H1 (cell line): ENCODE data around the gene METTL25B. TPM values are rescaled to one million over a fixed set of nuclear protein-coding genes. Genes with fewer than 3 reads are reported as not detected.

Experiments used
- CTCF ChIA-PET: fragments of 300-600 bp; sonication (Branson Sonifier 250); formaldehyde crosslinking; loops from one replicate; lab custom pipeline; 2021; ENCODE audit not compliant: partially characterized antibody; lab: Charles Lee
- POLR2A ChIA-PET: fragments of 300-600 bp; sonication (Branson Sonifier 250); formaldehyde crosslinking; loops from one replicate; lab custom pipeline; 2021; ENCODE audit warnings: inconsistent platforms; ENCODE audit not compliant: partially characterized antibody; lab: Charles Lee
- DNase-seq, 2 experiments: peaks; one replicate each; pipeline versions ENCODE4 v3.0.0 to v3.0.0-alpha.2; 2010 to 2022; ENCODE audit warnings: low spot score in 2 of 2, low read depth in 1 of 2, mixed read lengths in 1 of 2
- FAIRE-seq: peaks from 2 replicates; lab custom pipeline; 2011; peaks lifted over from hg19 to GRCh38; lab: Jason Lieb, UNC
- H2AFZ ChIP-seq: 2 replicates; pipeline ENCODE4 v1.8.1; 2012; ENCODE audit warnings: low read length, inconsistent platforms
- H2AK5ac ChIP-seq: 2 replicates; pipeline ENCODE4 v1.6.1; 2013; ENCODE audit warnings: low read depth, low read length
- H2BK120ac ChIP-seq: replicated peaks from 2 replicates; pipeline ENCODE3; 2013; ENCODE audit warnings: low read depth, low read length, inconsistent platforms
- H2BK12ac ChIP-seq: 2 replicates; pipeline ENCODE4 v1.6.1; 2013; ENCODE audit warnings: low read depth, low read length
- H2BK15ac ChIP-seq: 2 replicates; pipeline ENCODE4 v1.6.1; 2013; ENCODE audit warnings: low read length
- H2BK20ac ChIP-seq: 2 replicates; pipeline ENCODE4 v1.6.1; 2013; ENCODE audit warnings: low read length
- H2BK5ac ChIP-seq: 2 replicates; pipeline ENCODE4 v1.6.1; 2013; ENCODE audit warnings: low read depth, low read length
- H3K14ac ChIP-seq: 2 replicates; pipeline ENCODE4 v1.6.1; 2013; ENCODE audit warnings: inconsistent platforms; ENCODE audit not compliant: insufficient read length
- H3K18ac ChIP-seq: 2 replicates; pipeline ENCODE4 v1.6.1; 2013; ENCODE audit warnings: low read length; ENCODE audit errors: extremely low read depth
- H3K23ac ChIP-seq: 2 replicates; pipeline ENCODE4 v1.6.1; 2013; ENCODE audit warnings: inconsistent platforms; ENCODE audit not compliant: insufficient read length
- H3K23me2 ChIP-seq: 2 replicates; pipeline ENCODE4 v1.6.1; 2013; ENCODE audit warnings: low read depth, low read length
- H3K27ac ChIP-seq: 2 replicates; pipeline ENCODE4 v1.6.1; 2011; ENCODE audit warnings: low read depth, low read length, inconsistent platforms
- H3K27me3 ChIP-seq, 4 experiments: replicated peaks in 1 of 4; 1 replicate in 1 of 4; 2 replicates in 3 of 4; pipeline versions ENCODE4 v1.6.1 to v1.8.1; 2011 to 2013; ENCODE audit warnings: low read length in 3 of 4, mild to moderate bottlenecking in 3 of 4, inconsistent platforms in 2 of 4, mixed read lengths in 2 of 4, moderate library complexity in 1 of 4; ENCODE audit not compliant: control insufficient read depth in 3 of 4, insufficient read depth in 3 of 4; ENCODE audit errors: extremely low read depth in 1 of 4
- H3K36me3 ChIP-seq, 4 experiments: 2 replicates each; pipeline versions ENCODE4 v1.6.1 to v1.8.1; 2011 to 2013; ENCODE audit warnings: mild to moderate bottlenecking in 4 of 4, low read length in 3 of 4, moderate library complexity in 2 of 4, control low read depth in 1 of 4, inconsistent platforms in 1 of 4; ENCODE audit not compliant: insufficient read depth in 4 of 4, control insufficient read depth in 2 of 4
- H3K4ac ChIP-seq: replicated peaks from 2 replicates; pipeline ENCODE3; 2013; ENCODE audit warnings: low read length, low read depth, mixed read lengths, inconsistent platforms; ENCODE audit not compliant: insufficient read length
- H3K4me1 ChIP-seq, 4 experiments: replicated peaks in 1 of 4; 1 replicate in 1 of 4; 2 replicates in 3 of 4; pipeline versions ENCODE4 v1.6.1 to v1.8.1; 2011 to 2013; ENCODE audit warnings: low read length in 3 of 4, inconsistent platforms in 2 of 4, mixed read lengths in 1 of 4; ENCODE audit not compliant: insufficient read depth in 4 of 4, control insufficient read depth in 3 of 4
- H3K4me2 ChIP-seq, 2 experiments: 2 replicates each; pipeline versions ENCODE4 v1.6.1 to v1.8.1; 2011 to 2013; ENCODE audit warnings: low read depth in 2 of 2, low read length in 2 of 2, control low read depth in 1 of 2, inconsistent platforms in 1 of 2, mild to moderate bottlenecking in 1 of 2; ENCODE audit not compliant: insufficient read depth in 1 of 2
- H3K4me3 ChIP-seq, 4 experiments: fragments of 200-600, 300-600 bp in 1 of 4; sonication (generic), shearing (Covaris generic), sonication (Bioruptor Twin) in 1 of 4; 2 replicates each; pipeline versions ENCODE4 v1.5.1 to v1.8.1; 2011 to 2016; ENCODE audit warnings: low read length in 4 of 4, low read depth in 3 of 4, control low read depth in 2 of 4, inconsistent platforms in 2 of 4, mild to moderate bottlenecking in 2 of 4, mixed read lengths in 1 of 4, moderate library complexity in 1 of 4; ENCODE audit not compliant: insufficient read depth in 2 of 4; ENCODE audit errors: extremely low read depth in 1 of 4
- H3K56ac ChIP-seq: replicated peaks from 2 replicates; pipeline ENCODE3; 2013; ENCODE audit warnings: low read depth, mild to moderate bottlenecking, mixed read lengths, low read length, inconsistent platforms; ENCODE audit not compliant: insufficient read length
- H3K79me1 ChIP-seq: 2 replicates; pipeline ENCODE4 v1.6.1; 2013; ENCODE audit warnings: low read depth, low read length, control low read depth
- H3K79me2 ChIP-seq, 2 experiments: 2 replicates each; pipeline versions ENCODE4 v1.6.1 to v1.8.1; 2012 to 2013; ENCODE audit warnings: low read length in 2 of 2, mild to moderate bottlenecking in 2 of 2, inconsistent platforms in 1 of 2; ENCODE audit not compliant: insufficient read depth in 2 of 2, control insufficient read depth in 1 of 2
- H3K9ac ChIP-seq, 4 experiments: replicated peaks in 1 of 4; 1 replicate in 1 of 4; 2 replicates in 3 of 4; pipeline versions ENCODE4 v1.6.1 to v1.8.1; 2011 to 2013; ENCODE audit warnings: low read depth in 3 of 4, low read length in 3 of 4, control low read depth in 2 of 4, mild to moderate bottlenecking in 2 of 4, moderate library complexity in 2 of 4, inconsistent platforms in 1 of 4; ENCODE audit errors: extremely low read depth in 1 of 4
- H3K9me3 ChIP-seq, 2 experiments: 2 replicates each; pipeline versions ENCODE4 v1.6.1 to v1.8.1; 2012 to 2013; ENCODE audit warnings: mild to moderate bottlenecking in 2 of 2, moderate library complexity in 2 of 2, control low read depth in 1 of 2, inconsistent platforms in 1 of 2, low read depth in 1 of 2, low read length in 1 of 2, mixed read lengths in 1 of 2; ENCODE audit not compliant: insufficient read depth in 2 of 2
- H4K20me1 ChIP-seq, 2 experiments: replicated peaks in 1 of 2; 2 replicates each; pipeline versions ENCODE3 to v1.8.1; 2011 to 2013; ENCODE audit warnings: inconsistent platforms in 2 of 2, low read length in 2 of 2, mild to moderate bottlenecking in 1 of 2; ENCODE audit not compliant: insufficient read depth in 2 of 2, control insufficient read depth in 1 of 2
- H4K5ac ChIP-seq: 2 replicates; pipeline ENCODE4 v1.6.1; 2013; ENCODE audit warnings: low read length, low read depth, mixed read lengths, inconsistent platforms; ENCODE audit not compliant: insufficient read length
- H4K8ac ChIP-seq: 2 replicates; pipeline ENCODE4 v1.8.0; 2013; ENCODE audit warnings: mild to moderate bottlenecking, moderate library complexity, low read length, inconsistent platforms; ENCODE audit not compliant: insufficient read depth; ENCODE audit errors: extremely low read depth
- H4K91ac ChIP-seq: replicated peaks from 2 replicates; pipeline ENCODE3; 2013; ENCODE audit warnings: low read length, mixed read lengths, inconsistent platforms; ENCODE audit not compliant: insufficient read length
- JUN ChIP-seq: IDR thresholded peaks from 2 replicates; pipeline ENCODE4 v1.6.1; 2011; ENCODE audit warnings: low read depth, mild to moderate bottlenecking, improper control_type of control experiment, low read length
- POLR2AphosphoS5 ChIP-seq: IDR thresholded peaks from 2 replicates; pipeline ENCODE4 v1.6.1; 2011; ENCODE audit warnings: low read depth, low read length
- SIRT6 ChIP-seq: IDR thresholded peaks from one replicate; pipeline ENCODE4 v1.7.1; 2012; ENCODE audit warnings: low read length, inconsistent platforms
- SIX5 ChIP-seq: IDR thresholded peaks from 2 replicates; pipeline ENCODE4 v1.6.1; 2011; ENCODE audit warnings: mild to moderate bottlenecking, low read depth, low read length
- polyA plus RNA-seq, 7 experiments: library from polyadenylated mRNA; depleted of rRNA in 3 of 7; stranded (reverse) in 5 of 7; unstranded in 2 of 7; fragments of >200 nt in 5 of 7; fragments of 200-250 nt in 2 of 7; gene quantifications; 1 replicate in 5 of 7; 2 replicates in 1 of 7; 4 replicates in 1 of 7; pipeline versions ENCODE4 v1.2.1 to v1.2.3, GENCODE V29; 2011 to 2013; ENCODE audit warnings: missing spikeins in 2 of 7, mixed read lengths in 2 of 7
- total RNA-seq: library from RNA; stranded (reverse); fragmentation: NEBNext Ultra II Directional; extraction: Animal tissue kit (Norgen Biotek cat#: 25700); gene quantifications from 2 replicates; pipeline ENCODE4 v1.2.1, GENCODE V29; 2021

METTL25B gene
- total and polyA plus RNA-seq, 2 of the 8 experiments (the other 6 are each of a cell fraction or from before 2014, with no cell fraction given), result 28.4 to 30.1 TPM

DNA sequence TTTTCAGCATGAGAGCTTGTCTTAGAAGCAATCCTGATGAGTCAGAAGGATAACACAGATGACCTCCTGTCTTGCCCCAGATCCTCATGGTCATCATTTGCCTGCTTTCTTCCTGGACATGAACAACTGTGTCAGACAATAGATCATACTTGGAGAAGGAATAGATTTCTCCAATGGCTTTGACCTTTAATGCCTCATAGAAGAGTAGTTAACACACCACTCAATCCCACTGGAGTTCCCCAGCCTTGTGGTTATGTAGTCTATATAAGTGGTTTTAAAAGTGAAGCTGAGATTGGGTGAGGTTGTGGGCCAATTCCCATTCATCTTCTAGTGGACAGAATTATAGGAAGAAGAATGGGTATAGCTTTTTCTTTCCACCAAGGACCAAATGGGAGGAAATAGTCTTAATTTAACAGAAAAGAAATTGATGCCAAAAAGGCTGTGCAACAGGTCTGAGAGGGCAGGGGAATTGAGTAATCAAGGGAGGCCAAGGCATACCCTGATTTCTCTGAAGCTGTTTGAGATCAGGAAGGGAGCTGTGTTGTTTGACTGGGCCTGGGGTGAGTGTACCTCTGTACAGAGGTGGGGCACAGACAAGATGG lies 53.4 kb downstream of the METTL25B start:
- Histone ChIP-seq H3K79me1 (peaks cover 5% of the 10 kb centered on the region; the same call in 1 of the 2 replicates), H3K27ac (no peak overlapping the region), H2AFZ (no peak overlapping the region), H3K14ac (no peak overlapping the region), H3K9ac (no peak overlapping the region), H3K36me3 (peaks cover 3 to 32% (median 23%) of the 10 kb centered on the region in 4 experiments; a peak in 7 of 8 replicates), H2BK120ac (no peak overlapping the region), H3K9me3 (no peaks in the 10 kb centered on the region), H3K4me2 (no peak overlapping the region), H3K18ac (no peak overlapping the region), H4K91ac (no peak overlapping the region), H3K79me2 (peaks cover 0 to 58% of the 10 kb centered on the region in 2 experiments; a peak in 3 of 4 replicates), H3K56ac (no peak overlapping the region), H2AK5ac (no peak overlapping the region), H3K27me3 (no peaks in the 10 kb centered on the region), H2BK15ac (no peak overlapping the region), H4K8ac (no peak overlapping the region), H2BK5ac (no peak overlapping the region), H3K4ac (no peak overlapping the region), H3K4me3 (no peak overlapping the region), H3K23me2 (no peaks in the 10 kb centered on the region), H2BK12ac (no peak overlapping the region), H3K23ac (no peak overlapping the region), H2BK20ac (no peak overlapping the region), H4K5ac (no peak overlapping the region), H3K4me1 (no peaks in the 10 kb centered on the region), H4K20me1 (peaks cover 11 to 12% of the 10 kb centered on the region in 2 experiments)
- ChIA-PET POLR2A (interaction anchor here (1.0 to 1.9 kb wide), 7 partner anchors 9 to 23 kb away, joined by 3 to 8 read pairs (median 4); partner anchors contain the start of gene PRCC), CTCF (interaction anchor here (0.6 to 3.3 kb wide), 20 partner anchors 9 to 146 kb away, joined by 3 to 14 read pairs (median 4); partner anchors contain the start of gene METTL25B)
- no peak for FAIRE-seq
- DNase-seq, result no peak
- no peak for TF ChIP-seq JUN
- no peak for TF ChIP-seq SIX5
- TF ChIP-seq POLR2AphosphoS5, result no peak
- TF ChIP-seq SIRT6, result no peak
